MCF 10A (cell line): ENCODE results near the gene NSD1. TPM values are rescaled to one million over a fixed set of nuclear protein-coding genes. Genes with fewer than 3 reads are reported as not detected.

ENCODE experiments used
- BruUV-seq: library from RNA; stranded (reverse); fragments of 400-500 nt; replicated peaks from 2 replicates; lab custom pipeline; 2021; lab: Mats Ljungman, UMichigan
- CTCF ChIA-PET: fragments of 300-600 bp; sonication (Branson Sonifier 250); formaldehyde crosslinking; extraction: SDS; loops from one replicate; lab custom pipeline; 2021; ENCODE audit warnings: antibody characterized with exemption, inconsistent platforms; lab: Yijun Ruan, JAX
- POLR2A ChIA-PET: fragments of 300-600, 350-650 bp; sonication (Branson Sonifier 250); formaldehyde crosslinking; extraction: SDS; loops from one replicate; lab custom pipeline; 2020; ENCODE audit warnings: antibody characterized with exemption, inconsistent platforms; lab: Yijun Ruan, JAX
- DNase-seq: peaks from one replicate; pipeline ENCODE4 v3.0.0-alpha.2; 2018; ENCODE audit not compliant: unreplicated experiment
- H3K27ac Mint-ChIP-seq: one replicate; pipeline ENCODE4 v1.8.0; 2022; ENCODE audit warnings: mild to moderate bottlenecking, low read depth, mixed read lengths; ENCODE audit not compliant: unreplicated experiment
- H3K27me3 Mint-ChIP-seq: one replicate; pipeline ENCODE4 v1.8.0; 2022; ENCODE audit warnings: mixed read lengths; ENCODE audit not compliant: insufficient read depth, unreplicated experiment
- H3K36me3 Mint-ChIP-seq: one replicate; pipeline ENCODE4 v1.8.0; 2022; ENCODE audit warnings: mild to moderate bottlenecking, moderate library complexity, mixed read lengths; ENCODE audit not compliant: insufficient read depth, unreplicated experiment
- H3K4me1 Mint-ChIP-seq: one replicate; pipeline ENCODE4 v1.8.0; 2022; ENCODE audit warnings: mixed read lengths; ENCODE audit not compliant: insufficient read depth, unreplicated experiment
- H3K4me3 Mint-ChIP-seq: one replicate; pipeline ENCODE4 v1.8.0; 2022; ENCODE audit warnings: mild to moderate bottlenecking, moderate library complexity, mixed read lengths; ENCODE audit not compliant: unreplicated experiment
- H3K9me3 Mint-ChIP-seq: one replicate; pipeline ENCODE4 v1.8.0; 2022; ENCODE audit warnings: mixed read lengths; ENCODE audit not compliant: unreplicated experiment
- intact Hi-C: fragments of 100-400 bp; cut with micrococcal nuclease; formaldehyde crosslinking; loops from 2 replicates; pipeline ENCODE4 v1.14.1; 2022
- total RNA-seq: library from RNA; stranded (reverse); gene quantifications from 2 replicates; pipeline ENCODE4 v1.2.3, GENCODE V29; 2022
- TF ChIP-seq, protein P1 (sequence below): fragments of 200-600 bp; IDR thresholded peaks from one replicate; pipeline ENCODE4 v1.8.0; 2022; ENCODE audit warnings: antibody characterized with exemption, mild to moderate bottlenecking; ENCODE audit not compliant: unreplicated experiment

NSD1 gene
- total RNA-seq, 1 experiment from 2014 or later: 110 TPM

DNA sequence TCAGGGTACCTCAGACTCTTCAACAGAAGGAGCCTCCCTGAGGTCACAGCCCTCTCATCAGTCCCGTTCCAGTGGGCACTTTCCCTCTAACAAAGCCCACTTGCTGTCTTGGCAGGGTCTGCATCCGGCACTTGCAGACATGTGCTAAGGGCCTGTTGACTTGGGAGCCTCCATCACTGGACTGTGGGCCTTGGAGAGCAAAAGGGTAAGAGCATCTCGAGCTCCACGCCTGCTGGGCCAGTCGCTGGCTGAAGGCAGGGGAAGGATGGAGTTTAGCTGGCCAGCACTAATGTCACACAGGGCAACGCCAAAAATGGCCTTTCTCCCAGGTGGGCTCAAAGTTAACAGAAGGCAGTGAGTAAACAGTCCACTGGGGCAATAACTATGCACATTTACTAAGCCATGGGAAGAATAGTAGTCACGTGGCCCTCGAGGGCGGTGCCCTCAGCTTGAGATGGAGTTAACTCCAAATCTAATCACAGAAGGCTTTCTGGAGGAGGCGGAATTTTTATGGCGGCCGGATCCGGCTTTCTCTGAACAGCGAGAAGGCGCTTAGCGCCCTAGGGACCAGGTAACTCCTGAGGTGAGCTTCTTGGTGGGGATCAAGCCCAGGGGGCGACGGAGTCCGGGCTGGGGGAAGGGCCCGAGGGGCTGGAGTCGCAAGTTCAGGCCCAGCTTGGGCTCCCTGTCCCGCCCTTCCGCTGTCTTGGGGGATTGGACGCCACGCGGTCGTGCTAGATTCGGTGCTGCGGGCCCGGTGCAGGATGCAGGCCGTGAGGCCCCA lies 2.0 kb upstream of the NSD1 start:
- intact Hi-C loops: no loop called here
- peak overlapping the region; percentile 31 for H3K27ac Mint-ChIP-seq
- H3K4me3 Mint-ChIP-seq: no peak overlapping the region
- BruUV-seq: no TSS peak
- peaks cover 23% of the 10 kb centered on the region for H3K36me3 Mint-ChIP-seq
- POLR2A ChIA-PET: no interaction called here
- no peaks in the 10 kb centered on the region for H3K9me3 Mint-ChIP-seq
- DNase-seq: no peak
- TF ChIP-seq, protein P1, sequence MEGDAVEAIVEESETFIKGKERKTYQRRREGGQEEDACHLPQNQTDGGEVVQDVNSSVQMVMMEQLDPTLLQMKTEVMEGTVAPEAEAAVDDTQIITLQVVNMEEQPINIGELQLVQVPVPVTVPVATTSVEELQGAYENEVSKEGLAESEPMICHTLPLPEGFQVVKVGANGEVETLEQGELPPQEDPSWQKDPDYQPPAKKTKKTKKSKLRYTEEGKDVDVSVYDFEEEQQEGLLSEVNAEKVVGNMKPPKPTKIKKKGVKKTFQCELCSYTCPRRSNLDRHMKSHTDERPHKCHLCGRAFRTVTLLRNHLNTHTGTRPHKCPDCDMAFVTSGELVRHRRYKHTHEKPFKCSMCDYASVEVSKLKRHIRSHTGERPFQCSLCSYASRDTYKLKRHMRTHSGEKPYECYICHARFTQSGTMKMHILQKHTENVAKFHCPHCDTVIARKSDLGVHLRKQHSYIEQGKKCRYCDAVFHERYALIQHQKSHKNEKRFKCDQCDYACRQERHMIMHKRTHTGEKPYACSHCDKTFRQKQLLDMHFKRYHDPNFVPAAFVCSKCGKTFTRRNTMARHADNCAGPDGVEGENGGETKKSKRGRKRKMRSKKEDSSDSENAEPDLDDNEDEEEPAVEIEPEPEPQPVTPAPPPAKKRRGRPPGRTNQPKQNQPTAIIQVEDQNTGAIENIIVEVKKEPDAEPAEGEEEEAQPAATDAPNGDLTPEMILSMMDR: no peak
- H3K27me3 Mint-ChIP-seq: no peaks in the 10 kb centered on the region
- CTCF ChIA-PET: interaction anchor here (0.7 to 14.1 kb wide), 3 partner anchors 10 to 122 kb away, joined by 3 to 140 read pairs (median 3); no protein-coding TSS in a partner anchor
- H3K4me1 Mint-ChIP-seq: peaks cover 26% of the 10 kb centered on the region

DNA sequence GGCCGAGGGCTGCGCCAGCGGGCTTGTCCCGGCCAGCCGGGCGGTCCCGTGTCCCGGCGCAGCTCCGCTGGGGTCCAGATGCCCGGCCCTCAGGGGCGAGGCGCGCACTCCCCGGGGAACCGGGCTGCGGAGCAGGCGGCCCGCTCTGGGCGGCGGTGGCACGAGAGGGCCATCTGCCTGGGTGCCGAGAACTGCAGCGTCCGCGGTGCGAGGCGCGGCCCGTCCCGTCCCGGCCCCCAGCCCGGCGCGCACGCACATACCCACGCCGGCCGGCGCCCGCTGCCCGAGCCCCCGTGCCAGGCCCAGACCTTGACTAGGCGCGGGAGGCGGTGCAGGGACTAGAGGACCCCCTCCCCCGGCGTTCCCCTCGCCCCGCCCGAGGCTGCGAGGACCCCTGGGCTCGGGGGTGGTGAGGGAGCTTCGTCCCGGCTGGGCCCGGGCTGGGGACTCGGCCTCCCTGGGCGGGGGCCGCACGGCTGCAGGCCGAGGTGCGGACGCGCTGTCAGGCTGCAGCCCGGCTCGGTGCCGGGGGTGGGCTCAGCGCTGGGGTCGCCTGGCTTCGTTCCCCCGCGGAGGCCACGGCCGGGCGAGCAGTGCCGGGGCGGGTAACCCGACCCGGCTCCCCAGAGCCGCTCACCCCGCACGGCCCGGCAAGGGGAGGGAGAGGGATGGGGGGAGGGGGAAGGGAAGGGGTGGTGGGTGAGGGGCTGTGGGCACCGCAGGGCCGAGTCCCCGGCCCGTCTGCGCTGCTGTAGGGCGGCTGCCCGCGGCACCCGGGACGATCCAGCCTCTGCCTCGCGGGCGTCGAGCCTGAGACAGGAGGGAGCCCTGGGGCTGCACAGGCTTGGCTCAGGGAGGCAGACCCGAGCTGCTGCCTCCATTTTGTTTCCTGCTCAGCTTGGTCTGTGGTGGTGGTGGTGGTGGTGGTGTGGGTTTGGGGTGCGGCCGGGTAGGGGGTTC lies 1.2 kb upstream of the NSD1 start:
- Mint-ChIP-seq H3K27me3 (no peaks in the 10 kb centered on the region), H3K9me3 (no peaks in the 10 kb centered on the region), H3K27ac (no peak overlapping the region), H3K36me3 (peaks cover 32% of the 10 kb centered on the region), H3K4me1 (peaks cover 26% of the 10 kb centered on the region), H3K4me3 (peak overlapping the region; percentile 74)
- DNase-seq: no peak
- TF ChIP-seq, protein P1: no peak
- BruUV-seq: no TSS peak
- POLR2A ChIA-PET: interaction anchor here (0.7 to 2.5 kb wide), 5 partner anchors 8 to 238 kb away, joined by 3 to 15 read pairs (median 3); no protein-coding TSS in a partner anchor
- intact Hi-C loops: no loop called here
- CTCF ChIA-PET: interaction anchor here (0.6 to 14.1 kb wide), 3 partner anchors 20 to 504 kb away, joined by 3 to 140 read pairs (median 3); no protein-coding TSS in a partner anchor

DNA sequence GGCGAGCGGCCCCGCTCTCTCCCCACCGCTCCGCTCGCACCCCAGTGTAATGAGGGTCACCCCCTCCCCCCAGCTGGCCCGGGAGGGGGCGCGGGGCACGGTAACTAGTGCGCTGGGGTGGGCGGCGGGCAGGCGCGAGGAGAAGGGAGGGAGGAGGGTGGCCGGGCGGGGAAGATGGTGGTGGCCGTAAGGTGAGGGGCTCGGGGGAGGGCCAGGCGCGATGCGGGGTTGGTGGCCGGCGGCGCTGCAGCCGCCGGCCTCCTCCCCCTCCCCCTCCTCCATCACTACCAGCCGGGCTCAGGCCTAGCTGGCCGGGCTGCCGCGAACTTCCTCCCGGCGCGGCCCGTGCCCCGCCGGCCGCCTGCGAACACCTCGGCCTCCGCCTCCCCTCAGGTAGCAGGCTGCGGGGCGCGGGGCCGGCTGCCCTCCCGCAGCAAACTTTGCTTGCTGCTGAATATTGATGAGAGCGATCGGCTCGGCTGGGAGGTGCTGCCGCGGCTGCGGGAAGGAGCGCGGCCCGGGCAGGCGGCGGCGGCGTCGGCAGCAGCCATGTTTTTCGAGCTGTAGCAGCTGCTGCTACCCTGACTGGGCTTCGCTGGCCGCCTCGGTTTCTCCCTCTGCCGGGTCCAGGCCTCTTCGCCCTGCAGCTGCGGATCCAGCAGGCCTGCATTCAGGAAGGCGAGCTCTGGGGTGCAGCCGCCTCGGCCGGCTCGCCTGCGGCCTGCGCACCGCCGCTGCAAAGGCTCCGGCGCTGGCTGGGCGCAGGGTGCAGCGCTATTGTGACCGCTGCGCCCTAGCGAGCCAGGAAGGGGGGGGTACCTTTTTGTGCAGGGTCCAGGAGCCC lies 502 bp downstream of the NSD1 start:
- no TSS peak for BruUV-seq
- peak; percentile 56 for DNase-seq
- H3K9me3 Mint-ChIP-seq: no peaks in the 10 kb centered on the region
- peaks cover 44% of the 10 kb centered on the region for H3K36me3 Mint-ChIP-seq
- peaks cover 20% of the 10 kb centered on the region for H3K4me1 Mint-ChIP-seq
- intact Hi-C loops: no loop called here
- peak overlapping the region; percentile 74 for H3K4me3 Mint-ChIP-seq
- CTCF ChIA-PET: interaction anchor here (0.6 to 14.1 kb wide), 2 partner anchors 21 to 322 kb away, joined by 4 to 140 read pairs; no protein-coding TSS in a partner anchor
- H3K27me3 Mint-ChIP-seq: no peaks in the 10 kb centered on the region
- POLR2A ChIA-PET: interaction anchor here (0.6 to 2.5 kb wide), 17 partner anchors 9 to 255 kb away, joined by 3 to 15 read pairs (median 3); partner anchors contain the start of gene LMAN2
- peak overlapping the region; percentile 65 for H3K27ac Mint-ChIP-seq
- TF ChIP-seq, protein P1: no peak
